ENCODE measurements around the gene TCFL5.
"Not testable (repeated sequence)": the region's sequence is repeated elsewhere in the genome, so short reads cannot be mapped to it uniquely, and the experiment has no call there.

TCFL5 gene

DNA sequence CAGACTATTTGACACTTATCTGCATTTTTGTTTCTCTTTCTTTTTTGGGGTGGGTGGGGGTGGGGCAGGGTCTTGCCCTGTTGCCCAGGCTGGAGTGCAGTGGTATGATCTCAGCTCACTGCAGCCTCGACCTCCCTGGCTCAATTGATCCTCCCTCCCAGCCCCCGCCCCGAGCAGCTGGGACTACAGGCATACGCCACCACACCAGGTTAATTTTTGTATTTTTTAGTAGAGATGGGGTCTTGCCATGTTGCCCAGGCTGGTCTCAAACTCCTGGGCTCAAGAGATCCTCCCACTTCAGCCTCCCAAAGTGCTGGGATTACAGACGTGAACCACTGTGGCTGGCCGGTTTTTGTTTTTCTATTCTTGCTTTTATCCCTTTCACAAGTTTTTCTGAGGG lies 8.3 kb downstream of the TCFL5 start:
- not testable (repeated sequence) for DNase-seq (ENCODE audit: low read depth)

DNA sequence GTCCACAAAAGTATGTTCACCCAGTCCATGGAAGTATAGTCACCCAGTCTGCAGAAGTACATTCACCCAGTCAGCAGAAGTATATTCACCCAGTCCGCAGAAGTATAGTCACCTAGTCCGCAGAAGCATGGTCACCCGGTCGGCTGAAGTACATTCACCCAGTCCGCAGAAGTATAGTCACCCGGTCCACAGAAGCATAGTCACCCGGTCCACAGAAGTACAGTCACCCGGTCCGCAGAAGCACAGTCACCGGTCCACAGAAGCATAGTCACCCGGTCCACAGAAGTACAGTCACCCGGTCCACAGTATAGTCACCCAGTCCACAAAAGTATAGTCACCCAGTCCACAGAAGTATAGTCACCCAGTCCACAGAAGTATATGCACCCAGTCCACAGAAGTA lies 8.8 kb downstream of the TCFL5 start:
- no peak for DNase-seq (ENCODE audit: low read depth)

DNA sequence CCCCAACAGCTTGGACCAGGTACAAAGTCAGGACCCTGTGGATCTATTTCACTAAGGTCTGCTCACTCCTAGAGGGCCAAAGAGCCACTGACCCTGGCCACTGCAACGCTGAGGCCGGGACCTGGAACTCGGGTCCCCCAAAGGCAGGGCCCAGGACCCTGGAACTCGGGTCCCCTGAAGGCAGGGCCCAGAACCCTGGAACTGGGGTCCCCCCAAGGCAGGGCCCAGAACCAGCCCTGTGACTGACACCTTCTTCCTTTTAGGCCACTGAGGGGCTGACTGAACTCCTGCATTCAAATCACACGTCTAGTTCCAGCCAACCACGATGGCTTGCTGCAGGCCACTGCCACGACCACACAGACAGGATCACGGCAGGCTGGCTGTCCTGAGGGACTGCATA lies 9.4 kb downstream of the TCFL5 start:
- no peak for DNase-seq (ENCODE audit: low read depth)

DNA sequence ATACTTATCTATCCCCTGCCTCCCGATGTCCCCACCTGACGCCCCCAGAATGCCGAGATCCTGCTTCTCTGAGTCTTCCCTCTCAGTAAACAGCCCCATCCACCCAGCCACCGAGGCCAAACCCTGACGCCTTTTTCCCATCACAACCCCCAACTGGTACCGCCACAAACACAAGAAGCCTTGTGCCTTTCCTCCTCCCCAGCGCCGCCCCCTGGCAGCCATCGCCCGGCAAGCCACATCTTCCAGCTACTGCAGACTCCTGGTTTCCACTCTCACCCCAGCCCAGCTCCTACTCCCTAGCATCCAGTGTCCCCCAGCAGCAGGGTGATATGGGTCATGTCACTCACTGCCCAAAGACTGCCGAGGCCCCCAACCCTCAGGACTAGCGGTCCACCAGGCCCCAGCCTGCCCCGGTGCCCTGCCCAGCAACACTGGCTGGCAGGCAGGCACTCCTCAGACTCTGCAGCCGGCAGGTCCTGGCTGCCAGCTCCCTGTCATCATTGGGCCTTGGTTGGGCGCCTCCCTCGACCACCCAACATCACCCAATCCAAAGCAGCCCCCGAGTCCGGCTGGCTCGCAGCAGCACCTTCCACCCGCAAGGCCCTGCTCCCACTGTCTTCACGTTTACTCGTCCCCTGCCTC lies 11.2 kb downstream of the TCFL5 start:
- DNase-seq (ENCODE audit: low read depth), result no peak

DNA sequence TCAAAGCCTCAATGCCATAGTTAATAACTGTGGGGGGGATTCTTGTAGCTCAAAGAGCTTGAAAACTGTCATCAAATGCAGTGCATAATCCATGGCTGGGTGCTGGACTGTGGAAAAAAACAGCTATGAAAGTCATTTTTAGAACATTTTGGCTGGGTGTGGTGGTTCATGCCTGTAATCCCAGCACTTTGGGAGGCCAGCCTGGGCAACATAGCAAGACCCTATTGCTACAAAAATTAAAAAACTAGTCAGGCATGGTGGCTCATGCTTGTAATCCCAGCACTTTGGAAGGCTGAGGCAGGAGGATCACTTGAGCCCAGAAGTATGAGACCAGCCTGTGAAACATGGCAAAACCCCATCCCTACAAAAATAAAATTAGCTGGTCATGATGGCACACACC lies 12.2 kb downstream of the TCFL5 start:
- DNase-seq (ENCODE audit: low read depth), result no peak

DNA sequence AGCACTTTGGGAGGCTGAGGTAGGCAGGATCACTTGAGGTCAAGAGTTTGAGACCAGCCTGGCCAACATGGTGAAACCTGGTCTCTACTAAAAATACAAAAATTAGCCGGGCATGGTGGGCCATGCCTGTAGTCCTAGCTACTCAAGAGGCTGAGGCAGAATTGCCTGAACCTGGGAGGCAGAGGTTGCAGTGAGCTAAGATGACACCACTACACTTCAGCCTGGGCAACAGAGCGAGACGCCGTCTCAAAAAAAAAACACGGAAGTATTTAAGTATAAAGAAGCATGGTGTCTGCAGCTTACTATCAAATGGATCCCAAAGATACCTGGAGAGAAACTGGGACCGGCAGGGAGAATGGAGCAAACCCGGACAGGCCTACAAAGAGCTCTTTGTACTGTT lies 12.7 kb downstream of the TCFL5 start:
- DNase-seq (ENCODE audit: low read depth), result not testable (repeated sequence)

DNA sequence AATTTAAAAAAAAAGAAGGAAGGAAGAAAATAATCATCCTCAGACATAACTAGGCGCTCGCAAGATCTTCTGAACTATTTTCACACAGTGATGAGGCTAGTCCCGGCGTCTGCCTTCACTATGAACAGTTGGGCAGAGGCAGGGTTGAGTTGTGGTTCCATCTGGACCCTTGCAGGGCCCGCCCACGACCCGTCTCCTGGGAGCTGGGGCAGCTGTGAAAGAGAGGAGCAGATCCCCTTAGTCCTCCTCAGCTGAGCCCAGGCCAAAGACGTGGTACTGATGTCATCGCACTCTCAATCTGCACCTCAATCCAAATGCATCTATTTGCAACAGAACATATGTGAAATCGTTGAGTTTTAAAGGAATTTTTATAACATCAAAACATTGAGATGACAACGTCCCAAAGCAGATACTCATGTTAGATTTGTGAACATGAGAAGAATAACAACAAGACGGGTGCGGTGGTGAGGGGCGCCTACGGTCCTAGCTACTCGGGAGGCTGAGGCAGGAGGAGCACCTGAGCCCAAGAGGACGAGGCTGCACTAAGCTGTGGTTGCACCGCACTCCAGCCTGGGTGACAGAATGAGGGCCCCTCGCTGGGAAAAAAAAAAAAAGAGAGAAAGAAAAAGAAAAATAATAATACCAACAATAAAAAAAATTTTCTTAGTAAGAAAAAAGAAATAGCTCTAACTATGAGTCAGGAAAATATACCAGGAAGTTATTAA lies 15.3 kb downstream of the TCFL5 start:
- no peak for DNase-seq (ENCODE audit: low read depth)

DNA sequence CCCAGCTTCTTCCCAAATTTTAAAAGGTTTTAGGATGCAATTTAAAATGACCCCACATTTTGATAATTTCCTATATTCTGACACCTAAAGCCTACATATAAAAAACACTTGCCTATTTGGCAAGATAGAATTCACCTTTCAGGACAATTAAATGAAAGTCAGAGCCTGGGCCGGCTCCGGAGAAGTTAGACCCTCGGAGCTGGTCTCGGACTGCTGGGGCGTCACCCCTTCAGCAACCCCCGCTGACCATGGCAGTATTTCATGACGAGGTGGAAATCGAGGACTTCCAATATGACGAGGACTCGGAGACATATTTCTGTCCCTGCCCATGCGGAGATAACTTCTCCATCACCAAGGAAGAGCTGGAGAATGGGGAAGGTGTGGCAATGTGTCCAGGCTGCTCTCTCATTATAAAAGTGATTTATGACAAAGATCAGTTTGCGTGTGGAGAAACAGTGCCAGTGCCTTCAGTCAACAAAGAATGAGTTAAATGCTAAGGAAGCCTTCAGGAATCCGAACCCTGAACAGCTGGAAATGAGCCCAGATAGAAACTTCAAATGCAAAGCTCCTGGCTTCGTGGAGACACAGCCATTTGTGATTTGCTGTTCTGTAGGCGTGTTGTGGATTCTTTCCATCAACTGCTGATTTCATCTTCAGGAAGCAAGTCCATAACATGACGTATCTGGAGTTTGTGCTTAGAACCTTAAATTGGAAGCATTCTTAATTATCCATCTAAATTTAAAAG lies 16.0 kb downstream of the TCFL5 start:
- DNase-seq (ENCODE audit: low read depth), result no peak

DNA sequence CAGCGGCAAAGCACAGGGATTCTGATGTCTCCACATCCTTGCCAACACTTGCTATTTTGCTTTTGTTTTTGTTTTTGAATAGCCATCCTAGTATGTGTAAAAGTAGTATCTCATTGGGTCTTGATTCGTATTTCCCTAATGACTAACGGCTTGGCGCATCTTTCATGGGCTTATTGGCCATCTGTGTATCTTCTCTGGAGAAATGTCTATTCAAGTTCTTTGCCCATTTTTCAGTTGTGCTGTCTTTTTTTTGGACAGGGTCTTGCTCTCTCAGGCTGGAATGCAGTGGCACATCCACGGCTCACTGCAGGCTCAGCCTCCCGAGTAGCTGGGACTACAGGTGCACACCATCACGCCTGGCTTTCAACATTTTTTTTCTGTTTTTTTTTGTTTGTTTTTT lies 17.4 kb downstream of the TCFL5 start:
- DNase-seq (ENCODE audit: low read depth), result no peak

DNA sequence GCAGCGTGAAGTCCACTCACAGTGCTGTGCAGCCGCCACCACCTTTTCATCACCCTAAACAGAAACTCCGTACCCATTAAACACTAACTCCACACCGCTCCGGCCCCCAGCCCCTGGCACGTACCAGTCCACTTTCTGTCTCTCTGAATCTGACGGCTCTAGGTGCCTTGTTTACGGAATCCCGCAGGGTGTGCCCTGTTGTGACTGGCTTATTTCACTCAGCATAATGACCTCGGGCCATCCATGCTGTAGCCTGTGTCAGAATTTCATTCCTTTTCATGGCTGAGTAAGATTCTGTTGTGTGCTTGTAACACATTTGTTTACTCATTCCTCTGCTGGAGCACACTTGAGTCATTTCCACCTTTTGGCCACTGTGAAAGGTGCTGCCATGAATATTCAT lies 18.0 kb downstream of the TCFL5 start:
- no peak for DNase-seq (ENCODE audit: low read depth)

DNA sequence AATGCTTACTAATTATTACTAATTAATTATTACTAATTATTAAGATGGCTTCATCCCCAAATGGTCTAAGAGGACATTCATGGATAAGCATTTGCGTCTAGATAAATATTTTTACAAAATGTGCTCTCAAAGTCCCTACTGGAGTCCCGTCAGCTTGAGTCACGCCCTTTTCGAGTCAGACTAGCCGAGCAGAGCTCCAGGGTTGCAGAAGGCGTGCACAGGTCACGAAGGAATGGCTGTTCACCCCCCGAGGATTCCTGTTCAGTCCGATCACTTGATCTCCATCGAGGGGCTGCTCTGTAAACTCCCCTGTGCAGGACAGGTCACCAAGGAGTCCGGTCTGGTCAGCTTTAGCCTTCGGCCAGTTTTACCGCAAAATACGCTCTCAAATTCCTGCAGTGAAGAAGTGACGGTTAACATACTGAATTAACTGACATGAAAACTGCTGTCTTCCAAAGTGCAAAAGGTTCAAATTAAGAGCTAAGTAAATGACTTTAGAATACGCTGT lies 19.9 kb downstream of the TCFL5 start:
- DNase-seq (ENCODE audit: low read depth), result no peak

DNA sequence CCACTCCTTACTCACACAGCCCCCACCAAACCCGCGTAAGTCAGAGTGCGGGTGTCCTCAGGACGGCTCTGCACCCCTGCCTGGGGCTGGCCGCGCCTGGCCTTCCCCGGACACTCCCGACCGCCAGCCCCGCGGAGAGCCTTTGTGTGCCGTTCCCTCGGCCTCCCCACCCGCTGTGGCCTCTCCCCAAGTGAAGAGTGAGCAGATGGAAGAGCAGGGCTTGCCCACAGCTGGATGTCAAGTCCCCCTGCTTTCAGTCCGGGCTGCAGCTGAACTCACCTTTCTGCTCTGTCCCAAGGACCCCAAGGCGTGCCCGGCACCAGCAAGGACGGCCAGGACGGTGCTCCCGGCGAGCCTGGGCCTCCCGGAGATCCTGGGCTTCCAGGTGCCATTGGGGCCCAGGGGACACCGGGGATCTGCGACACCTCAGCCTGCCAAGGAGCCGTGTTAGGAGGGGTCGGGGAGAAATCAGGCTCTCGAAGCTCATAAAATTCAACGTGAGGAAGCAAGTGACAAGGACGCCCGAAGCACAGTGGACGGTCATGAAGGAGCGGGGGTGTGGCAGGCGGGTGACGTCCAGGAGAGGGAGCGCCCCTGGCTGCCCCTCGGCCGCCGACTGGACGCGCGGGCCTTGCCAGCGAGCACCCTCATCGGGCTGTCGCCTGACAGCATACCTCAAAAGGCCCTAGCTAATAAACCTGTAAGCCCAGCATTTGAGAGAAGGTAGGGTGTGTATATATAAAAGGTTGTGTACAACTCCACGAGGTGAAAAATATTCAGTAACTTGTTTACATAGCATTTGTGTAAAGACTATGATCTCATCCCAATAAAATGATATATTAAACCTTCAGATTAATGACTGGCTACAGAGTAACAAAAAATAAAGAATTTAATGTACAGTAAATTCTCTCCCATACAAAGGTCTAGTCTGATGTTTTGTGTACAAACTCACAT lies 21.1 kb downstream of the TCFL5 start:
- no peak for DNase-seq (ENCODE audit: low read depth)

DNA sequence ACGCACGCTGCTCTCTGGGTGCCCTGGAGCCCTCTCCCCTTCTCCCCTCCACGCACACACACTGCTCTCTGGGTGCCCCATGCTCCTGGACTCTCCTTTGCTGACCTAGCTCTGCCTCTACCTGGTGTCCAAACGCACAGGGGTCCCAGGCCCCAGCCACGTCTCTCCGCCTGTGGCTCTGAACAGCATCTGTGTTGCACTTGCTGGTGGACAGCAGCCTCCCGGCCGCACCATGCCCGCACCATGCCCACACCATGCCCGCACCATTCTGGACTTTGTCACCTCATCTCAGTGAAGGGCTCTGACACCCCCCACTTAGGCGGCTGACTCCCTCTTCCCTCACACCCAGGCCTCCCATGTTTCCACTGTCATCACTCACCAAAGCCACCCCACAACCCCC lies 21.8 kb downstream of the TCFL5 start:
- no peak for DNase-seq (ENCODE audit: low read depth)

DNA sequence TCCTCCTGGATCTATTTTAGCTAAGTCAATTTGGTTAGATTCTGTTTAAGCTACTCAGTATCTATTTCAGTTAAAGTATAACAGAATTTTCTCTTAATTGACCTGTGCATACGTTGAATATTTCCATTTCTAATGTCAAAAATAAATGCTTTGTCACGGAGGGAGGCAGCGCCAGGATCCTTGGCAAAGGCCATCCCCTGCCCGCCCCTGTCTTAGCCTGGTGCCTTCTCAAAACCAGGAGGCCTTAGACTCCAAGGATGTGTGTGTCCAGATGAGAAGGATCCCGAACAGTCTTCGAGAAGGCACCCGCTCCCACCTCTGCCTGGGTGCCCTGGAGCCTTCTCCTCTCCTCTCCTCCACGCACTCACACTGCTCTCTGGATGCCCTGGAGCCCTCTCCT lies 22.4 kb downstream of the TCFL5 start:
- DNase-seq (ENCODE audit: low read depth), result no peak

DNA sequence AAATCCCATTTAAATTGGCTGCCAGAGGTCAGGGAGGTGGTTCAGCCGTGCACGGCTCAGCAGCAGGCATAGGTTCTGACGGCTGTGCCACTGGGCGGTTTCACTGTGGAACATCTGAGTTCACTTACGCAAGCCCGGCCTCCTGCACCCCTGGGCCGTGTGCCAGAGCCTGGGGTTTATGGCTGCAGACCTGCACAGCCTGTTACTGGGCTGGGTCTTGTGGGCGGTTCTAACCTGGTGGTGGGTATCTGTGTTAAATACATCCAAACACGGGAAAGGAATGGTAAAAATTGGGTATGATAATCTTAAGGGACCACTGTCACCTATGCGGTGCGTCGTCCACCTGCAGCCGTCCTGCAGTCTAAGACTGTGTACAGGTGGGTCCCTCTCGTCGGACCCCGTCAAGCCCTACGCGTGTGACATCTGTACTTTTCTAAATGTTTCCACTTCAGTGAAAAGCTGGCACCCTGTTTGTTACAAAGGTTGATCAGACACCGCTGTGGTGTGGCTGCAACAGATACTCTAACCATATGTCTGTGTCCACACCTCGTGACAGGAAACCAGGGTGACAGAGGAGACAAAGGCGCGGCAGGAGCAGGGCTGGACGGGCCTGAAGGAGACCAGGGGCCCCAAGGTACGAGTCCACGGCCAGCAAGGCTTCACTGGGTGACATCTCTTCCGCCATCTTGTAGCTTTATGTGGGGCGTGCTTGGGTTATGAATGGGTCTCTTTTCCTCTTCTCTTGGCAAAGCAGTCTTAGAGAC lies 23.3 kb downstream of the TCFL5 start:
- DNase-seq (ENCODE audit: low read depth), result no peak

DNA sequence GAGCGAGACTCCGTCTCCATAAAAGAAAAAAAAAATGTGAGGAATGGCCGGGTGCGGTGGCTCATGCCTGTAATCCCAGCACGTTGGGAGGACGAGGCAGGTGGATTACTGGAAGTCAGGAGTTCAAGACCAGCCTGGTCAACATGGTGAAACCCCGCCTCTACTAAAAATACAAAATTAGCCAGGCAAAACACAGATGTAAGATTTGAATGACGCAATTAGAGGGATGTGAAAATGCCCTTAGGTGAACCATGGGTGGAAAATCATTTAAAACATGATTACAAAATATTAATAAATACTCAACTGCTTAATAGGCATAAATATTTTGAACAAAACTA lies 23.9 kb downstream of the TCFL5 start:
- DNase-seq (ENCODE audit: low read depth), result no peak

DNA sequence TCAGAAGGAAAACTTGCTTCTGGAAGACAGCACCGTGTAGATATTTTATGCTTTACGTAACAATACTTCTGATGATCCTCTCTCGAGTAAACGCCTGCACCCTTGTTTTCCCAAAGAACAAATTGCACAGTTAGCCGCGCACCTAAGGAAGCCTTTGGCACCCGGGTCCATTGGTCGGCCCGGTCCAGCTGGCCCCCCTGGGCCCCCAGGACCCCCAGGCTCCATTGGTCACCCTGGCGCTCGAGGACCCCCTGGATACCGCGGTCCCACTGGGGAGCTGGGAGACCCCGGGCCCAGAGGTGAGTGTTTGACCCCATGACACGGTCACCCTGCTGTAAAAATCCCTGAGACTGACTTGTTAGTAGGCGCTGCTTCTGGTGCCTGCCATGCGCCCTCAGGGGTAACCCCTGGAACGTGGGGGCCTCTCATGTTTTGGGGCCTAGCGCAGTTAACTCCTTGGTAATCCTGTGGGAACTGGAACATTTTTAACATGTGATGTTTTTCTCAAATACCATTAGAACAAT lies 24.6 kb downstream of the TCFL5 start:
- no peak for DNase-seq (ENCODE audit: low read depth)

DNA sequence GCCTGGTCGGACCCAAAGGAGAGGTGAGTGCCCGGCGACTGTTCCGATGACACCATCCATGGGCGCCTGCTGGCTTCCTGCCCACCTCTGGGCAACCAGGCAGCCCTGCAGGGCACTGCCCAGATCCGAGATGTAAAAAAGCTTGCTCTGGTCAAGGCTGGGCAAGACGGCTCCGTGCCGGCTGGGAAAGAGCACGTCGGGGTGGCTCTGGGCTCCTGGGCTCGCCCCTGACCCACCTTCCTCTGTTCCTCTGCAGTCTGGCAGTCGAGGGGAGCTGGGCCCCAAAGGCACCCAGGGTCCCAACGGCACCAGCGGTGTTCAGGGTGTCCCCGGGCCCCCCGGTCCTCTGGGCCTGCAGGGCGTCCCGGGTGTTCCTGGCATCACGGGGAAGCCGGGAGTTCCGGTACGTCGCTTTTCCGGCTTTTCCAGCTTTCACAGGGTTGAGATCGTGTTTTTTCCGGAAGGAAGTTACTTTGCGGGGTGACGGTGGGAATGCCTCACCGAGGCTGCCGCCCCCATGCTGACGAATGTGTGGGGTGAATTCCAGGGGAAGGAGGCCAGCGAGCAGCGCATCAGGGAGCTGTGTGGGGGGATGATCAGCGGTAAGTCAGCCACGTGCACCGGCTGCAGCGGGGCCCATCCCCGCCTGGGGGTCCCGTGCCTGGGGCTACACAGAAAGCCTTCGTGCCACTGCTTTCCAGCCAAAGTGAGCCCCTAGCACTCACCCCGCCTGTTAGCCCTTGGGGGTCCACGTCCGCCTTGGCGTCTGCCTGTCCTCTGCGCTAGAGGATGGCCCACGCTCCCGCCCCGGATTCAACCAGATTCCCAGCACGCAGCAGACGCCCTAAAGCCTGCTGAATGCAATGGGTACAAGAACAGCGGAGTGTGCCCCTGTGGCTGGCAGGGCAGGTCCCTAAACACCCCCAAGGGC lies 25.4 kb downstream of the TCFL5 start:
- DNase-seq (ENCODE audit: low read depth), result no peak

DNA sequence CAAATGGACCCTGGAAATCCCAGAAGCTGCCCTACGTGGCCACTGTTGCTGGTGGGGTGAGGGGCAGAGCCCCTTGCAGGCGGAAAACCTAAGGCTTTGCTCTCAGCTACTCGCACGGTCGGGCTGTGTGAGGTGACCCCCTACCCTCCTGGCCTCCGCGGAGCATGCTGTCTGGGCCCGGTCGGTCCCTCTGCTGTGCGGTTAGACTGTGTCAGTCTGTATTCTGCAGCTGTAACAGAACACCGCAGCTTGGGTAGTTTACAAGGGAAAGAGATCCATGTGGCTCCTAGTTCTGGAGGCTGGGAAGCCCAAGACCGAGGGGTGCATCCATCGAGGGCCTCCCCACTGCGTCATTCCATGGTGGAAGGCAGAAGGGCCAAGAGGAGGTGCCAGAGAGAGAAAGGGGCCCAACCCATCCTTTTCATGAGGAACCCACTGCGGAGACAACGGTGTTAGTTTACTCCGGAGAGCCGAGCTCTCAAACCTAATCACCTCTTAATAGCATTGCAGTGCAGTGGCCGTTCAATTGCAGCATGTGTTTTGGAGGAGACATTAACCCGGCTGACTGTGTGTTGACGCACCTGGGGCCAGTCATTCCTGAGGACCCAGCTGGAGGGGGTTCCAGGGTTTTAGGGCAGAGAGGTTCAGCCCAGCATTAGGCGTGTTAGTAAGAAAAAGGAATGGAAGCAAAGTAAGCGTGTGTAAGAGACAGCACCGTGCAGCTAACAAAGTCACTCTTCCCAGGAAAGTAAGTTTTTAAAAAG lies 26.5 kb downstream of the TCFL5 start:
- no peak for DNase-seq (ENCODE audit: low read depth)
